ENCODE data around the gene GRIK4. TPM values are rescaled to one million over a fixed set of nuclear protein-coding genes. Genes with fewer than 3 reads are reported as not detected.

GRIK4 gene
- total RNA-seq, 3 donors from 2014 or later (not counting 1 experiment from before 2014, with no cell fraction given), result 2.2 to 32.3 (median 21.9) TPM

DNA sequence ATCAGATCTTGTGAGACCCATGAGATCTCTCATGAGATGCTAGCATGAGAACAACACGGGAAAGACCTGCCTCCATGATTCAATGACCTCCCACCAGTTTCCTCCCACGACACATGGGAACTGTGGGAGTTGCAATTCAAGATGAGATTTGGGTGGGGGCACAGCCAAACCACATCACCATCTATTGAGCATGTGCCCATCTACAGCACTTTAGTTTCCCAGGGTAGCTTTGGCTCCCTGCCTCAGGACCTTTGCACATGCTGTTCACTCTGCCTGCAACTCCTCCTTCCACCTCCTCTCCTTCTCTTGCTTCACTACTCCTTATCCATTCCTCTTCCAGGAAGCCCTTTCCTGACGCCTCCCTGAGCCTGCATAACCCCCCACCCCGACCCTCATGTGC is 17.2 kb downstream of the GRIK4 start:
- peaks cover 0 to 25% of the 10 kb centered on the region in 2 donors for H3K4me1 Mint-ChIP-seq
- TF ChIP-seq CTCF (IDR thresholded peaks at IDR 0.05), result no peak
- H3K36me3 Mint-ChIP-seq, result no peaks in the 10 kb centered on the region
- H3K27me3 Mint-ChIP-seq (ENCODE audit: low read depth in 2 of 2), result no peaks in the 10 kb centered on the region
- no peaks in the 10 kb centered on the region for H3K4me1 ChIP-seq (ENCODE audit: control insufficient read depth, insufficient read depth, low read length)
- no peak overlapping the region for H3K27ac Mint-ChIP-seq
- H3K4me3 ChIP-seq (ENCODE audit: low read length), result no peak overlapping the region
- 71% methylated on average over 4 of the region's 4 CpGs for WGBS (ENCODE audit: insufficient coverage)
- DNase-seq (no peak), ATAC-seq (no peak)
- no peaks in the 10 kb centered on the region for H3K27me3 ChIP-seq (ENCODE audit: control insufficient read depth, insufficient read depth, low read length)
- no peaks in the 10 kb centered on the region for H3K9me3 ChIP-seq (ENCODE audit: control insufficient read depth, insufficient read depth, low read length)
- H3K27ac ChIP-seq (ENCODE audit: low read length), result no peak overlapping the region
- H3K9me3 Mint-ChIP-seq, result no peaks in the 10 kb centered on the region
- H3K4me3 Mint-ChIP-seq, result no peak overlapping the region
- intact Hi-C loops (cut with micrococcal nuclease), result no loop called here
- no peaks in the 10 kb centered on the region for H3K36me3 ChIP-seq (ENCODE audit: control insufficient read depth, insufficient read depth, low read length)

- Mint-ChIP-seq H3K27me3 (ENCODE audit: low read depth in 2 of 2) (no peaks in the 10 kb centered on the region), H3K27ac (no peak overlapping the region), H3K9me3 (no peaks in the 10 kb centered on the region), H3K36me3 (no peaks in the 10 kb centered on the region), H3K4me1 (peaks cover 0 to 23% of the 10 kb centered on the region in 2 donors), H3K4me3 (no peak overlapping the region)
- Histone ChIP-seq H3K9me3 (ENCODE audit: control insufficient read depth, insufficient read depth, low read length) (no peaks in the 10 kb centered on the region), H3K36me3 (ENCODE audit: control insufficient read depth, insufficient read depth, low read length) (no peaks in the 10 kb centered on the region), H3K4me1 (ENCODE audit: control insufficient read depth, insufficient read depth, low read length) (no peaks in the 10 kb centered on the region), H3K4me3 (ENCODE audit: low read length) (no peak overlapping the region), H3K27me3 (ENCODE audit: control insufficient read depth, insufficient read depth, low read length) (no peaks in the 10 kb centered on the region), H3K27ac (ENCODE audit: low read length) (no peak overlapping the region)
- DNase-seq, result no peak
- TF ChIP-seq CTCF (IDR thresholded peaks at IDR 0.05), result no peak
- WGBS (ENCODE audit: insufficient coverage), result 89% methylated on average over 7 of the region's 7 CpGs
- intact Hi-C loops (cut with micrococcal nuclease), result no loop called here
- ATAC-seq, result no peak
Measured at GRCh38 chr11:120529214-120529613, 17.7 kb downstream of the GRIK4 start.

DNA sequence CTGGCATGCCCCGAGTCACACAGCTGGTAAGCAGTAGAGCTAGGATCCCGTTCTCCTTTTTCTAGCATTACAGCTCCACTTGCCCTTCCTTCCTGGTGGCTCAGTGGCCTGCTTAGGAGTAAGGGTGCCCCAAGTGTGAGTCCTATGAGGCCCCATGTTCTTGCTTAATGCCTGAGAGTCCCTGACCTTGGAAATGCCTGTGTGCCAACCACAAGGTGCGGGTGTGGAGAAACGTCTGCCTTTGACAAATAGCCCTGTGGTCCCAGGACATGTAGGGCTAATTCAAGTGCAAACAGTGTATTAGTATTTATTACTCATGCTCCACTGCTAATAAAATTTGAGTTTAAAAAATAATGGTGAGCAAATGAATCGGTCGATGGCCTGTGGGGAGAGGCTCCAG is 18.4 kb downstream of the GRIK4 start:
- intact Hi-C loops (cut with micrococcal nuclease), result no loop called here
- no peak for ATAC-seq

More for the DNA sequence above, 18.4 kb downstream of the GRIK4 start:
- Histone ChIP-seq H3K27ac (ENCODE audit: low read length) (no peak overlapping the region), H3K4me3 (ENCODE audit: low read length) (no peak overlapping the region), H3K4me1 (ENCODE audit: control insufficient read depth, insufficient read depth, low read length) (no peaks in the 10 kb centered on the region), H3K9me3 (ENCODE audit: control insufficient read depth, insufficient read depth, low read length) (no peaks in the 10 kb centered on the region), H3K36me3 (ENCODE audit: control insufficient read depth, insufficient read depth, low read length) (no peaks in the 10 kb centered on the region), H3K27me3 (ENCODE audit: control insufficient read depth, insufficient read depth, low read length) (no peaks in the 10 kb centered on the region)
- DNase-seq, result no peak
- no peaks in the 10 kb centered on the region for H3K9me3 Mint-ChIP-seq
- H3K27ac Mint-ChIP-seq, result no peak overlapping the region
- no peak for TF ChIP-seq CTCF (IDR thresholded peaks at IDR 0.05)
- no peaks in the 10 kb centered on the region for H3K27me3 Mint-ChIP-seq (ENCODE audit: low read depth in 2 of 2)
- H3K4me3 Mint-ChIP-seq, result no peak overlapping the region
- no peaks in the 10 kb centered on the region for H3K36me3 Mint-ChIP-seq
- WGBS (ENCODE audit: insufficient coverage), result 87% methylated on average over 6 of the region's 6 CpGs
- H3K4me1 Mint-ChIP-seq, result peaks cover 0 to 23% of the 10 kb centered on the region in 2 donors

Measured in natural killer cell (primary cell).